Stimulated activated CD8-positive, alpha-beta memory T cell treated with anti-CD3 and anti-CD28 coated beads, Interleukin-12 subunit alpha, Interleukin-12 subunit beta, amount 100 ng/mL, for 1 hour (primary cell): ENCODE measurements around the gene ANKRD36.
"Not testable (repeated sequence)": the region's sequence is repeated elsewhere in the genome, so short reads cannot be mapped to it uniquely, and the experiment has no call there.

Source experiments
- DNase-seq: peaks from one replicate; pipeline ENCODE4 v3.0.0-alpha.2; 2020; ENCODE audit warnings: low read depth

Gene ANKRD36

DNA sequence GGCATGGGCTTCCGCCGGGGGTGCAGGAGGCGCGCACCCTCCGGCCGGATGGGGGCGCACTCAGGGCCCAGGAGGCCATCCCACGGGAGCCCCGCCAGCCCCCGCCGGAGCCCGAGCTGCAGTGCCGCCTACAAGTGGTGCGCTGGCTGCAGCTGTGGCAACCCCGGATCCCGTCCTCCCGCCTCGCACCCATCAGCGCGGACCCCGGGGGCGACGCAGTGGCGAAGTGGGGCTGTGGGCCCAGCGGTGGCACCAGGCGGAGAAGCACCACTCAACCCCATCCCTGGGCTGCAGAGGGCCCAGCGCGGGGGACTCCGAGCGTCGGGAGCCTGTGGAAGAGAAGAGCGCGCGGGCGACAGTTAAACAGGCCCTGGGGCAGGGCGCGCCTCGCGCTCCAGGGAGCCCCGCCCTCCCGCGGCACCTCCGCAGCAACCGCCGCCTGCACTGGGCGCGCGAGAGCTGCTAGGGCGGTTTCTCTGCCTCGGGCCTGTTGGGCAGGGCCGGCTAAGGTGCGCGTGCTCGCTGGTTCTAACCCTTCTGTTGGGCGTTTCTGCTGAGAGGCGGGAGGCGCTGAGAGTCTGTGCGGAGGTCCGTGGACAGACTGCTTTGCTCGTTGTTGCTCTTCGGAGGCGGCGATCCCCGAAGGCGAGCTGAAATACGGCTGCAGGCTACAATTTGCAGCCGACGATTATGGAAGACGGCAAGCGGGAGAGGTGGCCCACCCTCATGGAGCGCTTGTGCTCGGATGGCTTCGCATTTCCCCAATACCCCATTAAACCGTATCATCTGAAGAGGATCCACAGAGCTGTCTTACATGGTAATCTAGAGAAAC lies at the start of gene ANKRD36:
TSS of gene ANKRD36 (plus strand) at position 104 of the 832 bp plus-strand sequence. CDS start at position 691, 587 bp downstream.
- peak; percentile 62 for DNase-seq

DNA sequence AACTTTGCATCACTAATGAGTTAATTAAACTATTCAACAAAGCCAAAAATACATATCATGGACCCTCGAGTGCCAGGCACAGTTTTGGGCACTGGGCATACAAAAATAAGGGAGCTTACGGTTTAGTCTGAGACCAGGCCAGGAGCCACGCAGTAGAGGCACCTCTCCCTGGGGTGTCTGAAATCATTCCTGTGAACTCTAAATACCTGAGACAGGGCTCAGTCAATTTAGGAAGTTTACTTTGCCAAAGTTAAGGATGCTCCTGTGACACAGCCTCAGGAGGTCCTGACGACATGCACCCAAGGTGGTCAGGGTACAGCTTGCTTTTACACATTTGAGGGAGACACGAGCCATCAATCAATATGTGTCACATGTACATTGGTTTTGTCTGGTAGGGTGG lies 46.9 kb upstream of the ANKRD36 start:
- not testable (repeated sequence) for DNase-seq

- DNase-seq, result no peak
These were observed 45.5 kb upstream of the ANKRD36 start for GRCh38 chr2:97067279-97068004.

GRCh38 chr2:97068074-97068473 lies 44.9 kb upstream of the ANKRD36 start:
- no peak for DNase-seq

GRCh38 chr2:97068722-97069121 lies 44.2 kb upstream of the ANKRD36 start:
- not testable (repeated sequence) for DNase-seq

- not testable (repeated sequence) for DNase-seq
These were observed 42.0 kb upstream of the ANKRD36 start for GRCh38 chr2:97070915-97071314.

DNA sequence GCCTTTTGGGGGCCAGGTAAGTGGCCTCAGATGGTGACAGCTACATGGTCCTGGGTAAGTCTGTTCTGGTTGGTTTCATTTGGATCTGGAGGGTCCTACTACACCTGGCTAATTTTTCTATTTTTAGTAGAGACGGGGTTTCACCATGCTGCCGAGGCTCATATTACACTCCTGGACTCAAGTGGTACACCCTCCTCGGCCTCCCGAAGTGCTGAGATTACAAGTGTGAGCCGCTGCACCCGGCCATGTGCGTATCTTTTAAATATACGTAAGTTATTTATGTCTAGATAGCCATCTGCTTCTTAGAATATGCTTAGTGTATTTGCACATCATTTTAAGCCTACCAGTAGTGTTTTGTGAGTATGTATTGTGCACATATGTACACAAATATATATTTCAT lies 35.7 kb upstream of the ANKRD36 start:
- DNase-seq, result not testable (repeated sequence)

GRCh38 chr2:97080855-97081254 lies 32.1 kb upstream of the ANKRD36 start:
- not testable (repeated sequence) for DNase-seq

DNA sequence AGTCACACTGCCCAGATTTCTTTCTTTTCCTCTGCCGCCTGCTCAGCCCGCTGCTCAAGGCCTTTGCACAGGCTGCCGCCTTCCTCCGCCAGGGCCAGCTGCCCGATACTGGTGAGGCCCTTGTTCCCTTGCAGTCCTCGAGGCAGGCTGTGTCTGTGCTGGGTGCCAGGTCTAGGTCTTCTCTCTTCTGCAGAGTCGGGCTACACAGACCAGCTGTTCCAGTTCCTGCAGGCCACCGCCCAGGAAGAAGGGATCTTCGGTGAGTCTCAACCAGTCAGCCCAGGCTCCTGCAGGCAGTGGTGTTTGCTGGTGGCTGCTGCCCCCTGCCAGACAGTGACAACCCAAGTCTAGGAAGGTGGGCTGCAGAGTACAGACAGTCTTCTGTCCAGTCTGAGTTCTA lies 30.7 kb upstream of the ANKRD36 start:
- not testable (repeated sequence) for DNase-seq

GRCh38 chr2:97083516-97083915 lies 29.4 kb upstream of the ANKRD36 start:
- DNase-seq, result not testable (repeated sequence)

- DNase-seq, result not testable (repeated sequence)
These were observed 27.9 kb upstream of the ANKRD36 start for GRCh38 chr2:97085093-97085492.

DNA sequence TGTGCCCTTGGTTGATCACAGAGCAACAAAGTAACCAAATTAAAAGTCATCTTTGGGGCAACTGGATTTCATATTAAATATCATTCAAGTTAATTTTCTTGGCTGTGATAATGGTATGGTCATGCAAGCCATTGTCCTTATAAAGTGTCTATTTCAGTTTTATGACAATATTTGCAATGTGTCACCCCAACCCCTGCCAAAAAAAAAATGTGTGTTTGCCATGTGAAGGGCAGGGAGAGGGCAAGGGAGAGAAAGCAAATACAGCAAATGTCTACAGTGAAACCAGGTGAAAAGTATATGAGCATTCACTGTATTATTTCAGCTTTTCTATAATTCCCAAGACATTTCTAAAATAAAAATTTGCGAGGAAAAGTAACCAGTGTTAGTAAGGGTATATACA lies 24.2 kb upstream of the ANKRD36 start:
- not testable (repeated sequence) for DNase-seq

- DNase-seq, result not testable (repeated sequence)
These were observed 20.0 kb upstream of the ANKRD36 start for GRCh38 chr2:97092946-97093345.

DNA sequence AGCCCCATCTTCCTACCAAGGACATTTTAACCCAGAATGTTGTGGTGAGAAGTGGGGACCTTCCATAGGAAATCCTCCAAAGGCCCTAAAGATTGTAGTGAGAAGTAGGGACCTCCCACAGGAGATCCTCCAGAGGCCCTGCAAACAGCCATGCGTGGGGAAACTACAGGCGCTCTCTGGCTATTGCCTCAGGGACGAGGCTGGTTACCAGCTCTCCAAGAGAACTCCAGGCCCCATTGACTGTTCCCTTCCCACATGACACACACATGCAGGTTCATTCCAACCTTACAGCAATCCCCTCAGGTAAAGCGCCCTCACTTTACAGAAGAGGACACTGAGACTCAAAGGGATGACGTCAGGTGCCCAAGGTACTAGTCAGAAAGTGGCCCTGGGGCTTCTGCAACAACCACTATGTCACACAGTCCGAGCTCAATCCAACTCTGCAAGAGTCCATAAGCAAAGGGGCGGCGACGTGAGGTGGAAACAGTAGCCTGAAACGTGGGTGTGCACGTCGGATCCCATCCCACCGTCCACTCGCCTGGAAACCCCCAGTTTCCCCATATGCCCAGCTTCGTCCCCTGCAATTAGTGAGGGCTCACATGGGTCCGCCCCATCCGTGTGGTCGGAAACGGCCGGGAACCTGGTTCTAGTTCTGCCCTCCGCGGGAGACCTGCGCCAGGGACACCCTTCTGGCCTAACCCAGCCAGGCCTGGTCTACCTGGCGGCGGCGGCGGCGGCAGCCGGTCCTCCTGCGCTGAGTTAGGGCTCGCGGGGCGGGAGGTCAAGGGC lies 18.8 kb upstream of the ANKRD36 start:
- not testable (repeated sequence) for DNase-seq

GRCh38 chr2:97094772-97095611 lies 18.0 kb upstream of the ANKRD36 start, which contains the start of gene FAHD2B:
TSS of gene FAHD2B (minus strand) at chr2:97094882. CDS start at chr2:97091706, 3,176 bp downstream.
- DNase-seq, result peak; percentile 79

DNA sequence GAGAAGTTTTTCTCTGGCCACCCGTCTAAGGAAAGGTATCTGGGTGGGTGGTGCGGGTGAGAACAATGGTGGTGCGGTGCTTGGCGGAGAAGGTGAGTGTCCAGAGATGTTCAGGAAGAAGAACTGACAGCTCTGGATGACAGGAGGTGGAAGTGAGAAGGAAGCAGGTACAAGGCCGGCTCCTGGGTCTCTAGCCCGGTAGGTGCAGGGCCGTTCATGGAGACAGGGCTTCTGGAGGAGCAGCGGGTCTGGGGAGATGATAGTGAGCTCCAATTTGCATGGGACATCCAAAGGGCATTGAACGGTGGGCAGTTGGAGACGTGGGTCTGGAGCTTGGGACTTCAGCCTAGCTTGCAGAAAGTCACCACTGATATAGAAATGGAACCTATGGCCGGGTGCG lies 17.3 kb upstream of the ANKRD36 start:
- no peak for DNase-seq

GRCh38 chr2:97098786-97099372 lies 14.1 kb upstream of the ANKRD36 start:
- not testable (repeated sequence) for DNase-seq

DNA sequence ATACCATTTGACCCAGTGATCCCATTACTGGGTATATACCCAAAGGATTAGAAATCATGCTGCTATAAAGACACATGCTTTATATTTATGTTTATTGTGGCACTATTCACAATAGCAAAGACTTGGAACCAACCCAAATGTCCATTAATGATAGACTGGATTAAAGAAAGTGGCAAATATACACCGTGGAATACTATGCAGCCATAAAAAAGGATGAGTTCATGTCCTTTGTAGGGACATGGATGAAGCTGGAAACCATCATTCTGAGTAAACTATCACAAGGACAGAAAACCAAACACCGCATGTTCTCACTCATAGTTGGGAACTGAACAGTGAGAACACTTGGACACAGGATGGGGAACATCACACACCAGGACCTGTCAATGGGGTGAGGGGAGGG lies 6.1 kb upstream of the ANKRD36 start:
- not testable (repeated sequence) for DNase-seq

GRCh38 chr2:97111246-97111645 lies 1.7 kb upstream of the ANKRD36 start:
- DNase-seq, result not testable (repeated sequence)

DNA sequence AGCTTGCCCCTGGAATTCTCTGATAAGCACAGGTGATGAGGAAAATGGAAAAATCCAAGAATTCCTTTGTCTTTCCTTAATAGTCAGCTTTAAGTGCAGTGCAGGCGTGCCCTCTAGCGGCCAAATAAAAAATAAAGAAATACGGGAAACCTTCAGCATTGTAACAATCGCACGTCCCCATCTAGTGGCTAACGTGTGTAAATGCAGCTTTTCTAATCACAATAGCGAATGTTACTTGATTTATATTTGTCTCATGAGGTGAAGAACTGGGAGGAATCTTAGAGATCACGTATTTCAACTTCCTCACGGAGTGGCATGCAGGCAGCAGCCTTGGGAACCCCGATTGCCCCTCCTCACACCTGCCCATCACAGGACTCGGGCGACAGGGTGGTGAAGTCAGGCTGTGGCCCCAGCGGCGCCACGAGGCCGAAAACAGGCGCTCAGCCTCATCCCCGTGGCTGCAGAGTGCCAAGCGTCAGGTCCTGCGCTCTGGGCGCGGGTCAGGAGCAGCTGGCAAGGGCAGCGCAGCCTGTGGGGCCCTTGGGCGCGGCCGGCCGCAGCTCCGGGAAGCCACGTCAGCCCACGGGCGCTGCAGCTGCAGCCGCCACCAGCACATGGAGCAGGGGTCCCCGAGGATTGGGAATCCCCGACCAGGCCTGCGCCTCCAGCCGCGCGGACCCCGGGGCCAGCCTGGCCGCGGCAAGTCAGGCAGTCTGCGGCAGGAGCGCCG lies 468 bp upstream of the ANKRD36 start:
- DNase-seq, result peak; percentile 31
